ENCODE measurements around the gene PTCH2. TPM values are rescaled to one million over a fixed set of nuclear protein-coding genes. Genes with fewer than 3 reads are reported as not detected.

Gene PTCH2
- total and polyA plus RNA-seq, 2 of the 13 experiments (the other 11 are each of a cell fraction or from before 2014, with no cell fraction given), result 0.60 to 1.5 TPM

- TF ChIP-seq NKX3-1 (CRISPR knock-in tag; IDR thresholded peaks at IDR 0.05) (no peak), HDAC1 (CRISPR knock-in tag; IDR thresholded peaks at IDR 0.05) (peak; percentile 71; the same call in 1 of the 2 replicates), ZNF556 (CRISPR knock-in tag; IDR thresholded peaks at IDR 0.05; ENCODE audit: borderline replicate concordance) (peak; percentile 32; the same call in 1 of the 2 replicates), ZFP1 (CRISPR knock-in tag; IDR thresholded peaks at IDR 0.05) (no peak), ZBTB4 (CRISPR knock-in tag; IDR thresholded peaks at IDR 0.05; ENCODE audit: borderline replicate concordance) (no peak), RBAK (CRISPR knock-in tag; IDR thresholded peaks at IDR 0.05) (no peak), JUNB (CRISPR knock-in tag; IDR thresholded peaks at IDR 0.05; ENCODE audit: borderline replicate concordance) (no peak), FOXK1 (CRISPR knock-in tag; IDR thresholded peaks at IDR 0.05; ENCODE audit: borderline replicate concordance, low read depth) (no peak), JUND (CRISPR knock-in tag; IDR thresholded peaks at IDR 0.05) (peak; percentile 62), SP4 (CRISPR knock-in tag; IDR thresholded peaks at IDR 0.05) (peak; percentile 43; the same call in 1 of the 2 replicates), ZFYVE20 (CRISPR knock-in tag; IDR thresholded peaks at IDR 0.05; ENCODE audit: borderline replicate concordance, low read depth) (no peak), ZIK1 (CRISPR knock-in tag; IDR thresholded peaks at IDR 0.05; ENCODE audit: borderline replicate concordance, low read depth) (peak; percentile 71; the same call in 1 of the 2 replicates), HNRNPH1 (optimal IDR thresholded peaks at IDR 0.05; ENCODE audit: low read depth, low read length) (no peak), ZNF354B (CRISPR knock-in tag; IDR thresholded peaks at IDR 0.05) (no peak), ZNF616 (CRISPR knock-in tag; IDR thresholded peaks at IDR 0.05; ENCODE audit: low read depth) (peak; percentile 85; the same call in 1 of the 2 replicates), ASH2L (IDR thresholded peaks at IDR 0.05; ENCODE audit: insufficient read length, low read depth, low read length) (no peak), GMEB1 (CRISPR knock-in tag; IDR thresholded peaks at IDR 0.05; ENCODE audit: borderline replicate concordance) (no peak), ZNF333 (CRISPR knock-in tag; IDR thresholded peaks at IDR 0.05; ENCODE audit: borderline replicate concordance) (no peak), DNMT3B (CRISPR knock-in tag; conservative IDR thresholded peaks at IDR 0.05) (no peak), ZNF710 (CRISPR knock-in tag; IDR thresholded peaks at IDR 0.05; ENCODE audit: borderline replicate concordance) (peak; percentile 27; the same call in 1 of the 2 replicates), KLF9 (CRISPR knock-in tag; IDR thresholded peaks at IDR 0.05; ENCODE audit: low read depth) (no peak)
Observed at GRCh38 chr1:44784094-44785028, 58.7 kb downstream of the PTCH2 start (continued).

All from HepG2 (cell line).